Activated T-cell treated with anti-CD3 and anti-CD28 coated beads for 1 hour (primary cell): ENCODE measurements around the gene TMEM126A.
"Not testable (repeated sequence)": the region's sequence is repeated elsewhere in the genome, so short reads cannot be mapped to it uniquely, and the experiment has no call there.

Experiments
- DNase-seq: peaks from one replicate; pipeline ENCODE4 v3.0.0-alpha.2; 2020; ENCODE audit warnings: low read depth

Gene TMEM126A

DNA sequence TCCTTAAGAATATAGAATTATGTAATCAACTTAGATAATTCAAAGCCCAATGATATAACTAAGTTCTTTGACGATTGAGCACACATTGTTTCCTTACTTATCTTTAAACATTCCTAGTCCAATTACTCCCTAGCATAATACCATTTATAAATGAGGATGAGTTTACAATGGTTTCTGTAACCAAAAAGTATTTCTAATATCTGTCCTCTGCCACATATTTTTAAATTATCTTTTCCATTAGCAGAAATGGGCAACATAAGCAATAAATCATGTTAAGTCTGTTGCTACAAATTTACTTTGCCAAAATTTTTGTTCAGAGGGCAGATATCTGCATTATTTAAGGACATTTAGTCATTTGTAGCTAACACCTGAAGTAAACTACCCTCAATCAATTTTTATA lies 10.4 kb downstream of the TMEM126A start:
- DNase-seq: no peak

DNA sequence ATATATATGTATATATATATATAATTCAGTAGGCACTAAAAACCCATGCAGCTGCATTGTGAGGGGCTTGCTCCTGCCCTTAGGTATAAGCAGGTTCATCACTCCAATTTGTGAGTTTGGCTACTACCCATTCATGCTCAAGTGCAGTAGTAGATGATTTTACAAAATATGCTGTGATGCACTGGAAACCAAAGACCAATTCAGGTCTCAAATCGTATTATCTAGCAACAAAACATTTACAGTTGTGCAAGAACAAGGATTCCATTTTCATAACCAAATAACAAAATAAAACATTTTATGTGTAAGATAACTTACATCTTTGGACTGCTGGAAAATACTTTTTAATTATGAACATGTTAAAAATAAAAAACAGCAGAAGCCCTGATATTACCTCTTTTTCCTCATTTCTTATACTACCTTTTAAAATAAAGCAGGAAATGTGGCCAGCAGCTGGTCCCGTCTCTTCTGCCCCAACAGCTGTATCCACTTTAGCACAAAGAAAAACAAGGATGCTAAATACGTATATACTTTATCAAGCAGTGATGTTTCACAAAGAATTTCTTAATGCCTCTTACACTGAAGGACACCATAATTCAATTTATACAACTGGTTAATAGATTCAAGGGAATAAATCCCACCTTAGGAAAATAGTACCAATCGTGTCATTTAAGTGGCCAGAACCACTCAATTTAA lies 14.4 kb downstream of the TMEM126A start:
- no peak for DNase-seq

GRCh38 chr11:85663080-85663752 lies 15.4 kb downstream of the TMEM126A start:
- DNase-seq: no peak

DNA sequence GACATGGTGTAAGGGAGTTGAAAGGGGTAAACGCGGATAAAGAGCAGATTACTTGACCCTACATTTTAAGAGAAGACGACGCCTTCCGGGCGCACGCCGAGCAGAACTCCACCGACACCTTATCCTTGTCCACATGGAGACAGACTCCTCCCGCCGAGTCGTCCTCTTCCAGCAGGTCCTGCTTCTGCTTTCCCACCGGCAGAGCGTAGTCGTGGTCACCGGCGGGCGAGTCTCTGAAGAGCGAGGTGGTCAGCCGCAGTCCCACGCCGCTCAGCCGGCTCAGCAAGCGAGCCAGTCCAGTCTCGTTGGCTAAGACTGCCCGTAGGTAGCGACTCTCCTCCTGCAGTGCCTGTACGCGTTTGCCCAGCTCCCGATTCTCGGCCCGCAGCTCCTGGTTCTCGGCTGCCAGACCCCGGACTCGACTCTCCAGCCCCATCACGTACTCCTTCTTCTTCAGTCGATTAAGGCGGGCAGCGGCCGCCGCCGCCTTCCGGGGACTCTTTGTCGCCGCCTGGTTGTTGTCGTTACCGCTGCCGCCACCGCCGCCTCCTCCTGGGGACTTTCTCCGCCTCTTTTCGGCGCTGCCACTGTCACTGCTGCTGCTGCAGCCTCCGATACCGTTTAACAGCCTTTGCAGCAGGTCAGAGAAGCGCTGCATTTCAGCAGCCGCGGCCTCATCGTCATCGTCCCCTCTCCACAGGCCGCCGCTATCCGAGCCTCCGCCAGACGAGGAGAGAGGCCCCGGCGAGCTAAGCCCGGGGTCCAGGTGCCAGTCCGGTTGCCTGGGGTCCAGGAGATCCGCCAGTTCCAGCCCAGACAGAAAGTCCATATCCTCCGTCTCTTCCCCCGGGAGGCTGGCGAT lies 16.2 kb downstream of the TMEM126A start:
- DNase-seq: peak; percentile 82

- DNase-seq: peak; percentile 88
Observed at GRCh38 chr11:85664615-85665481, 17.1 kb downstream of the TMEM126A start, which contains the start of gene CREBZF. Gene CREBZF, minus strand, starts transcription at chr11:85665129. Its CDS starts 254 bp downstream, at chr11:85664875.

GRCh38 chr11:85665733-85666132 lies 18.0 kb downstream of the TMEM126A start:
- DNase-seq: no peak

- no peak for DNase-seq
Observed at GRCh38 chr11:85666687-85667086, 18.9 kb downstream of the TMEM126A start.

GRCh38 chr11:85668157-85668556 lies 20.4 kb downstream of the TMEM126A start:
- no peak for DNase-seq

DNA sequence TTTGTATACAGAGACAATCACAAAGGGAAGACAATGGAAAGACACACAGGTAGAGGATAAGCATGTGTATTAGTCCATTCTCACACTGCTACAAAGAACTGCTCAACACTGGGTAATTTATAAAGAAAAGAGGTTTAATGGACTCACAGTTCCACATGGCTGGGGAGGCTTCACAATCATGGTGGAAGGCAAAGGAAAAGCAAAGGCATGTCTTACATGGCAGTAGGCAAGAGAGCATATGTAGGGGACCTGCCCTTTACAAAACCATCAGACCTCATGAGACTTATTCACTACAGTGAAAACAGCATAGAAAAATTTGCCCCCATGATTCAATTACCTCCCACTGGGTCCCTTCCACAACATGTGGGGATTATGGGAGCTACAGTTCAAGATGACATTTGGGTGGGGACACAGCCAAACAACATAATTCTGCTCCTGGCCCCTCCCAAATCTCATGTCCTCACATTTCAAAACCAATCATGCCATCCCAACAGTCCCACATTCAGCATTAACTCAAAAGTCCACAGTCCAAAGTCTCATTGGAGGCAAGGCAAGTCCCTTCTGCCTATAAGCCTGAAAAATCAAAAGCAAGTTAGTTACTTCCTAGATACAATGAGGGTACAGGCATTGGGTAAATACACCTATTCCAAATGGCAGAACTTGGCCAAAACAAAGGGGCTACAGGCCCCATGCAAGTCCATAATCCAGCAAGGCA lies 23.3 kb downstream of the TMEM126A start:
- not testable (repeated sequence) for DNase-seq

GRCh38 chr11:85672105-85672902 lies 24.5 kb downstream of the TMEM126A start:
- no peak for DNase-seq

- no peak for DNase-seq
Observed at GRCh38 chr11:85673393-85673792, 25.6 kb downstream of the TMEM126A start.

DNA sequence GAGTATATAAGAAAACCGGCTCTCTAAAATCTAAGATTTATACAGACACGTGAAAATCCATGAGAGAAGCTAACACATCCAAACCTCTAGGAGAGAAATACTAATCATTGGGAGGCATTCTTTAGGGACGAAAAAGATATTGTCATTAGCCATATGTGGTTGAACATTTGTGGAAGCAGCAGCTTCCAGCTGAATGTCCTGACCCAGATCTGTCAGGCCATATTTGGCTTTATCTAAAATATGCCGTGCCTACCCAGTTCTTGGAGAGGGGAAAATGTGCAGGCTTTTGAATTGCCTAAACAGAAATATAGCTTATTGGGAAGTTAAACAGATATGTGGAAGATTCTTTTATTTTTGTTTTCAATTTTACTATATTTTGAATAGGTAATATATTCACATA lies 31.8 kb downstream of the TMEM126A start:
- no peak for DNase-seq

- DNase-seq: no peak
Observed at GRCh38 chr11:85680897-85681296, 33.1 kb downstream of the TMEM126A start.

DNA sequence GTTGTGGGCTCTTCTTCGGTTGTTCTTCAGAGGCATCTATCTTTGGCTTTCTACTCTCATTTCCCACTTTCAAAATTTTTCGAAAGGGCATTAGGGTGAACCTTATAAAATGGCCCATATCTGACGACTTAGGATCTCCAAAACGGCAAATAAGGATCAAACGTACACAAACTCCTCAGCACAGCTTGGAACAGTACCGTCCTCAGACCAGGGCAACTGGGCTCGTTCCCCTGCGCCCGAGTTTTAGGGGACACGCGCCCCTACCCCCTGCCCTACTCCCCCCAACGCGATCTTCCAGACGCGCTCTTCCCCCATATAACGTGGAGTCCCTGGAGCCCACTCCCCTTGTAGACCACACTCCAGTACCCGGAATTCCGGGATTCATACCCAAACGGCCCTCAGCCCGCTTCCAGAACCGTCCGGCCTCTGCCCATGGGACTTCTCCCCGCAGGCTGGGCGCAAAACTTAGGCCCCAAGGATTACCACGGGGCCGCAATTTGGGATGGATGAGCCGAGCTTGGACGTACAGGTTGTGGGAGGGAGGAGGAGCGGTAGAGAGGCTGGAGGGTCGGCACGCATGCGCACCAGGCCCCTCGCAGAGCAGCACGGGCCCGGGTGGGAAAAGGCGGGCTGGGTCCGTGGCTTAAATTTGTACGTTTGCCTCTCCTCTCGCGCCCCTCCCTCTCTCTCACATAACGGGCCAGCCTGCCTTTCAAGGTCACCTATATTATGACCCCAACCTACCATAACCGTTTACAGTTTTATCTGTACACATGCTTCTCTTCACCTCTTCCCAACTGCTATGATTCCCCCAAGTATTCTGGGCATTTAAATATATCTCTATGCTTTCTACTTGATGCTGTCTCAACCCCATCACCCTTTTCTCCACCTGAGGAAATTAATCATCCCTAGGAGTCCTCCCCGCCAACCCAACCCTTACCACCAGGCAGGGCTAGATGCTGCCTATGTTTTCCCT lies 34.9 kb downstream of the TMEM126A start:
- DNase-seq: peak; percentile 54

GRCh38 chr11:85685125-85685819 lies 37.5 kb downstream of the TMEM126A start:
- DNase-seq: no peak

- DNase-seq: no peak
Observed at GRCh38 chr11:85685820-85686459, 38.2 kb downstream of the TMEM126A start, which contains the start of gene CCDC89. Gene CCDC89, minus strand, starts transcription at chr11:85686195. Its CDS starts 65 bp downstream, at chr11:85686130.

- DNase-seq: no peak
Observed at GRCh38 chr11:85694385-85694980, 46.7 kb downstream of the TMEM126A start.
